ENCODE measurements around the gene HOXA3.

DNA sequence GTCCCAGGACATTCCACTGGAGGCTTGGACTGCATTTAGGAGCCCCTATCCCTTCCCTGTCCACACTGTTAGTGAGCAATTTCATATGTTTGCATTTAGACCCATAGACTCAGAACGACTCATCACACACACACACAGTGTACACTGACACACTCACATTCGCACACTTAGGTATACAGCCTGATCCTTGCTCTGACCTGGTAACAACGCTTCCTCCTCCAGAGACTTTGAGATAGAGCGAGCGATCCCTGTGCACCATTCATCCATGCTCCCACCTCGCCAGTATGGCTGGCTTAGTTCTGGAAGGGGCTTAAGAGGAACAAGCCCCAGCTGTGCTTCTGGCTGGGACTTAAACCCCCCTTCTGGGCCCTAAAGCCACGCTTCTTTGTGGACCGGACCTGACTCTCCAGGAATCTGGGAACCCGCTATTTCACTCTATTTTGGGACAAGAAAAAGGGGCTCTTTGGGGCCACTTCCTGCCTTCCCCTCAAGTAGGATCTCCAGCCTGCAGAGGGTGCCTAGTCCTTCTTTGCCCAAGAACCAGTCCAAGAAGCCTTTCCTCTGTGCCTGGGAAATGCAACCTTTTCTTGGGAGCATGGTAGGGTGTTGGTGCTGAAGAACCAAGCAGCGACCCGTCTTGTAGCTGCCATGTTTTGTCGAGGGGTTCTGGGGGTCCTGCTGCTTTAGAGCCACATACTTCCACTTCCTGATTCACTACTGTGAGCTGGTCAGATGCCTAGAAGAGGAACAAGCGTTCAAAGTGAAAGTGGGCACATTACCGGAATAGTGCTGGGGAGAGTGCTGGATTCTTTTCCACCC lies 48.6 kb upstream of the HOXA3 start:
- TF ChIP-seq POLR2AphosphoS5 (IDR thresholded peaks at IDR 0.05; ENCODE audit: low read depth, low read length) (no peak), CEBPB (IDR thresholded peaks at IDR 0.05; ENCODE audit: low read depth) (no peak), EZH2phosphoT487 (IDR thresholded peaks at IDR 0.05; ENCODE audit: borderline replicate concordance) (no peak), POLR2A (IDR thresholded peaks at IDR 0.05; ENCODE audit: borderline replicate concordance, extremely low read depth, insufficient read depth, insufficient read length) (no peak), ELF1 (IDR thresholded peaks at IDR 0.05; ENCODE audit: borderline replicate concordance, low read depth) (no peak), SP1 (IDR thresholded peaks at IDR 0.05; ENCODE audit: low read depth) (no peak), EZH2 (IDR thresholded peaks at IDR 0.05) (no peak), ZNF274 (IDR thresholded peaks at IDR 0.05; ENCODE audit: low read depth, low read length) (no peak)
- TF ChIP-seq, protein P1, sequence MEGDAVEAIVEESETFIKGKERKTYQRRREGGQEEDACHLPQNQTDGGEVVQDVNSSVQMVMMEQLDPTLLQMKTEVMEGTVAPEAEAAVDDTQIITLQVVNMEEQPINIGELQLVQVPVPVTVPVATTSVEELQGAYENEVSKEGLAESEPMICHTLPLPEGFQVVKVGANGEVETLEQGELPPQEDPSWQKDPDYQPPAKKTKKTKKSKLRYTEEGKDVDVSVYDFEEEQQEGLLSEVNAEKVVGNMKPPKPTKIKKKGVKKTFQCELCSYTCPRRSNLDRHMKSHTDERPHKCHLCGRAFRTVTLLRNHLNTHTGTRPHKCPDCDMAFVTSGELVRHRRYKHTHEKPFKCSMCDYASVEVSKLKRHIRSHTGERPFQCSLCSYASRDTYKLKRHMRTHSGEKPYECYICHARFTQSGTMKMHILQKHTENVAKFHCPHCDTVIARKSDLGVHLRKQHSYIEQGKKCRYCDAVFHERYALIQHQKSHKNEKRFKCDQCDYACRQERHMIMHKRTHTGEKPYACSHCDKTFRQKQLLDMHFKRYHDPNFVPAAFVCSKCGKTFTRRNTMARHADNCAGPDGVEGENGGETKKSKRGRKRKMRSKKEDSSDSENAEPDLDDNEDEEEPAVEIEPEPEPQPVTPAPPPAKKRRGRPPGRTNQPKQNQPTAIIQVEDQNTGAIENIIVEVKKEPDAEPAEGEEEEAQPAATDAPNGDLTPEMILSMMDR (IDR thresholded peaks at IDR 0.05 in 2 of 3, conservative IDR thresholded peaks at IDR 0.05 in 1 of 3; ENCODE audit: borderline replicate concordance in 1 of 3, insufficient read depth in 1 of 3, low read depth in 2 of 3, low read length in 2 of 3), result no peak
- TF ChIP-seq, protein P2, sequence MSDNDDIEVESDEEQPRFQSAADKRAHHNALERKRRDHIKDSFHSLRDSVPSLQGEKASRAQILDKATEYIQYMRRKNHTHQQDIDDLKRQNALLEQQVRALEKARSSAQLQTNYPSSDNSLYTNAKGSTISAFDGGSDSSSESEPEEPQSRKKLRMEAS (IDR thresholded peaks at IDR 0.05), result no peak
- TF ChIP-seq, protein P3, sequence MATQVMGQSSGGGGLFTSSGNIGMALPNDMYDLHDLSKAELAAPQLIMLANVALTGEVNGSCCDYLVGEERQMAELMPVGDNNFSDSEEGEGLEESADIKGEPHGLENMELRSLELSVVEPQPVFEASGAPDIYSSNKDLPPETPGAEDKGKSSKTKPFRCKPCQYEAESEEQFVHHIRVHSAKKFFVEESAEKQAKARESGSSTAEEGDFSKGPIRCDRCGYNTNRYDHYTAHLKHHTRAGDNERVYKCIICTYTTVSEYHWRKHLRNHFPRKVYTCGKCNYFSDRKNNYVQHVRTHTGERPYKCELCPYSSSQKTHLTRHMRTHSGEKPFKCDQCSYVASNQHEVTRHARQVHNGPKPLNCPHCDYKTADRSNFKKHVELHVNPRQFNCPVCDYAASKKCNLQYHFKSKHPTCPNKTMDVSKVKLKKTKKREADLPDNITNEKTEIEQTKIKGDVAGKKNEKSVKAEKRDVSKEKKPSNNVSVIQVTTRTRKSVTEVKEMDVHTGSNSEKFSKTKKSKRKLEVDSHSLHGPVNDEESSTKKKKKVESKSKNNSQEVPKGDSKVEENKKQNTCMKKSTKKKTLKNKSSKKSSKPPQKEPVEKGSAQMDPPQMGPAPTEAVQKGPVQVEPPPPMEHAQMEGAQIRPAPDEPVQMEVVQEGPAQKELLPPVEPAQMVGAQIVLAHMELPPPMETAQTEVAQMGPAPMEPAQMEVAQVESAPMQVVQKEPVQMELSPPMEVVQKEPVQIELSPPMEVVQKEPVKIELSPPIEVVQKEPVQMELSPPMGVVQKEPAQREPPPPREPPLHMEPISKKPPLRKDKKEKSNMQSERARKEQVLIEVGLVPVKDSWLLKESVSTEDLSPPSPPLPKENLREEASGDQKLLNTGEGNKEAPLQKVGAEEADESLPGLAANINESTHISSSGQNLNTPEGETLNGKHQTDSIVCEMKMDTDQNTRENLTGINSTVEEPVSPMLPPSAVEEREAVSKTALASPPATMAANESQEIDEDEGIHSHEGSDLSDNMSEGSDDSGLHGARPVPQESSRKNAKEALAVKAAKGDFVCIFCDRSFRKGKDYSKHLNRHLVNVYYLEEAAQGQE (IDR thresholded peaks at IDR 0.05; ENCODE audit: low read depth), result no peak

All from HCT116 (cell line).